NOMO-1 treated with DMSO at 0.1 percent for 48 hours (cell line): ENCODE data around the gene UBE2H.
A peak's percentile ranks its signal among the peaks of the same experiment; 100 is the strongest.

Experiments
- DNase-seq: peaks from one replicate; lab custom pipeline; 2025; ENCODE audit not compliant: unreplicated experiment; lab: John Stamatoyannopoulos, UW

Gene UBE2H

GRCh38 chr7:129950933-129951225 is 1.9 kb downstream of the UBE2H start:
- no peak for DNase-seq

DNA sequence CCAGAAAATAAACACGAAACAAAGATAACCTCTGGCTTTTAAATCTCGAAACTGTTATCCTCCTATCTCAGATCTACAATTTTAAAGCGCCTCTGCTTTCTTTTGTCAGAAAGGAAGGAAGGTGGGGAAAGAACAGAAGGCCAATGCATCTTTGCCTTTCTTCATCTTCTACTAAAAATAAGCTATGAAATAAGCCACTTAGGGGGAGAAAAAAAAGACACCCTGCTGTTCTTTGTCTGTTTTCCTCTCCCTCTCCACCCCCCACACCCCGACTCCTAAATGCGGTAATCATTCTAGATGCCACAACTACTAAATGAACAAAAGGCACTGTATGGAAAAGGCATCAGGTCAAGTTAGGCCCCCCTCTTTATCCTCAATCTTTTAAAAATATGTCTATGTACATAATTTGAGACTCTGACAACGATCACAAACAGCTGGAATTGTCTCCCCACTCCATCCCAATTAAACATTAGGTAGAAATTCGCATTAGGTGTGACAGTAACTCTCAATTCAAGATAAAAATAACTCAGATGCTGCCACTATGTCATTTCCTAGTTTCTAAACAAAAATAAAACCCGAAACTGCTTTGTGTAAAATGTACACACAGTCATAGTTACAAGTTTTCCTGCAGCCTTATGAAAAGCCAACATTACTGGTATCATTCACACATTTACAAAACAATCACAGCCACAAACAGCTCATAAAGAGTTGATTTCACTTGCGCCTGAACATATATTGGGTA is 2.4 kb downstream of the UBE2H start:
- no peak for DNase-seq

DNA sequence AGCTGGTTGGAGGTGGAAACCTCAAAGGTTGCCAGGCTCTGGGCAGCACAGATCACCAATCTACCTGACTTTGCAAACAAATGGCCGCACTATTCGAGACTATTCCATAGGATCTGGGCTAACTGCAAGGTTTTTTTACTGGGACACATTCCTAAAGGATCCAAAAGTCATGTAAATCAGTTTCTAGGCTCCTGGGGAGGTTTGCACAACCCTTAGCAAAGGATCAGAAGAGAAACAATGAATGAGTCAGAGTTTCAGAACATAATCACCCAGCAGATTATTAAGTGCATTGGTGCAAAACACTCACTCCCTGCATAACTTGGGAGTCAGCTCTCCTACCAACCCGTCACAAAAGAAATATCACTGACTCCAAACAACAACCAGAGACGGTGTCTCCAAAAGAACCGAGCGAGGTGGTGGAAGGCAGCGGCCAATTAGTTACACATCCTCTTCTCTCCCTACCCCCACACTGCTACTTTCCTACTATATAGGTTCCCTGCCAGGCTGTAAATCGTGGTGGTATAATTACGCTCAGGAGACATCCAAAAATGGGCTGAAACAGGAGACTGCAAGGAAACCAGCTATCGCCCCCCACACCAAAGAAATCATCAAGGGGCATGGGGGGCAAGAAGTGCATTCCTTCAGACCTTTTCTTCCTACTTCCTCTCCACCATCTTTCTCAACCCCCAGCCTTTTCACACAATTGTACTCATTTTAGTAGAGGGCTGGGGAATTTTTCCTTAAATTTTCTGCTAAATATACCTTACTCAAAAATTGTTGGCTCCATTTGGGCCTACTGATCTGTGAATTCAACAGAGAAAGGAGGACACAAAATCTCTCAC is 3.2 kb downstream of the UBE2H start:
- DNase-seq, result no peak

- peak; percentile 44 for DNase-seq
Measured at GRCh38 chr7:129948877-129949291, 3.9 kb downstream of the UBE2H start.

- no peak for DNase-seq
Measured at GRCh38 chr7:129948338-129948737, 4.4 kb downstream of the UBE2H start.

DNA sequence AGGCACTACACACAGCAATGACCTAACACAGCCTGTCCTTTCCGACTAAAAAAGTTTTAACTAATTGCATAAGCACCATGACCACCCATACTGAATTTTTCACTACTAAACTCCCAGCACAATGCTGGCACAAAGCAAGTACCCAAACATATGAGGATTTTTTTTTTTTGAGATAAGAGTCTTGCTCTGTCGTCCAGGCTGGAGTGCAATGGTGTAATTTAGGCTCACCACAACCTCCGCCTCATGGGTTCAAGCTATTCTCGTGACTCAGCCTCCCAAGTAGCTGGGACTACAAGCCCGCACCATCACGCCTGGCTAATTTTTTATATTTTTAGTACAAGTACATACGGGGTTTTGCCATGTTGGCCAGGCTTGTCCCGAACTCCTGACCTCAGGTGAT is 5.1 kb downstream of the UBE2H start:
- no peak for DNase-seq

DNA sequence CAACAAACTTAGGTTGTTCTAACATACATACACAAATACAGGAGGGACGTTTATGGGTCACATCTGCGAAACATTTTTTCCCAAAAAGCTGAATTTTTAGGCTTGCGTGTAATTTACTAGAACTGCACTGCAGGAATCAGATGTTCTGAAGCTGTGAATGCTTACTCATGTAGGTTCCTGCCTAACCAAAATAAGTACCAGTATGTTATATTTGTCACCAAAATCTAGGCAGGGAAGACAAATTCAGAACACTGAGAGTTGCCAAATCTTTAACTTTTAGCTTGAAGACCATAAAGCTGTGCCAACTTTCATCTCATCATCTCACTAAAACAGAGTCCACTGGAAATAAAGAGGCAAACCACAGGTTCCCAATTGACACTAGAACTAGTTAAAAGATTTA is 5.7 kb downstream of the UBE2H start:
- no peak for DNase-seq

GRCh38 chr7:129946282-129946681 is 6.5 kb downstream of the UBE2H start:
- no peak for DNase-seq

DNA sequence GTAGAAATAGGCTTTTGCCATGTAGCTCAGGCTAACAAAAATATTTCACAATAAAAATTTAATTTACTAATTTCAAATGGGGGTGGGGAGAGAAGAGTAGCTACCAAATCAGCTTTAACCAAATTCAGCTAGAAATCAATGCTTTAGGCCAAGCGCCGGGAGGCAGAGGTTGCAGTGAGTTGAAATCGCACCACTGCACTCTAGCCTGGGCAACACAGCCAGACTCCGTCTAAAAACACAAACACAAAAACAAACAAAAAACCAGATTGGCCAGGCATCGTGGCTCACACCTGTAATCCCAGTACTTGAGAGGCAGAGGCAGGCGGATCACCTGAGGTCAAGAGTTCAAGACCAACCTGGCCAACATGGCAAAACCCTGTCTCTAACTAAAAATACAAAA is 9.4 kb downstream of the UBE2H start:
- DNase-seq, result no peak

- no peak for DNase-seq
Measured at GRCh38 chr7:129940329-129940728, 12.4 kb downstream of the UBE2H start.

GRCh38 chr7:129939881-129940280 is 12.9 kb downstream of the UBE2H start:
- no peak for DNase-seq

GRCh38 chr7:129933627-129934026 is 19.1 kb downstream of the UBE2H start:
- DNase-seq, result no peak

GRCh38 chr7:129926618-129927017 is 26.1 kb downstream of the UBE2H start:
- DNase-seq, result no peak

GRCh38 chr7:129925416-129926002 is 27.3 kb downstream of the UBE2H start:
- no peak for DNase-seq

DNA sequence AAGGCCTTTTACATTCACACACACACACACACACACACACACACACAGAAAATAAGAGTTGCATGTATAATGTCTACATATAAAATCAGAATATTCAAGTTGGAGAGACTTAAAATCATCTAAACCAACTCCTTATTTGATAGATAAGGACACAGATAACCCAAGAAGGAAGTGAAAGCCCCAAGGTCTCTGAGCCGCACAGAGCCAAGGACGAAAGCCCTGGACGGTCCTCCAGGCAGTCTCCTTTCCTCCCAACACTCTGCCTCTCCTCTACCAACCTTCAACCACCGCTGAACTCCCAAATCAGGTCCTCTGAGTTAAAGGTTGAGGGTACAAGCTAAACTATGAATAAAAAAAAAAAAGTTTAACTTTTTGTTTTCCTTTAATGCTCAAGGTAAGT is 28.2 kb downstream of the UBE2H start:
- no peak for DNase-seq

- DNase-seq, result no peak
Measured at GRCh38 chr7:129923709-129924108, 29.1 kb downstream of the UBE2H start.

DNA sequence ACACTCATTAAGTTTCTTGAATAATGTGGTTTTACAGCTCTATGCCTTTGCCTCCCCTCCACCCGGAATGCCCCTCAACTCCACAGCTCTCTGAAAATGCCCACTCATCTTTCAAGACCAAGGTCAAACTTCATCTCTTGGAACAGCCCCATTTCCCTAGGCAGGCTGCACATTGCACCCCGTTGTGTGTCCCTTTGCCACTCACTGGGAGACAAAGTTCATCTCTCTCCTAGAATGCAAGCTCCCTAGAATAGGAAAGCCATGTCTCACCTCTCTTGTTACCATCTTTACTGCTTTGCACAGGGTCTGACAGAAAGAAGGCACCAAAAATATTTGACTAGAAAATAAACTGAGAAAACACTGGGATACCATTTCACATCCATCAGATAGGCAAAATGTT is 33.3 kb downstream of the UBE2H start:
- no peak for DNase-seq

GRCh38 chr7:129918922-129919321 is 33.8 kb downstream of the UBE2H start:
- no peak for DNase-seq

- DNase-seq, result no peak
Measured at GRCh38 chr7:129917934-129918333, 34.8 kb downstream of the UBE2H start.

DNA sequence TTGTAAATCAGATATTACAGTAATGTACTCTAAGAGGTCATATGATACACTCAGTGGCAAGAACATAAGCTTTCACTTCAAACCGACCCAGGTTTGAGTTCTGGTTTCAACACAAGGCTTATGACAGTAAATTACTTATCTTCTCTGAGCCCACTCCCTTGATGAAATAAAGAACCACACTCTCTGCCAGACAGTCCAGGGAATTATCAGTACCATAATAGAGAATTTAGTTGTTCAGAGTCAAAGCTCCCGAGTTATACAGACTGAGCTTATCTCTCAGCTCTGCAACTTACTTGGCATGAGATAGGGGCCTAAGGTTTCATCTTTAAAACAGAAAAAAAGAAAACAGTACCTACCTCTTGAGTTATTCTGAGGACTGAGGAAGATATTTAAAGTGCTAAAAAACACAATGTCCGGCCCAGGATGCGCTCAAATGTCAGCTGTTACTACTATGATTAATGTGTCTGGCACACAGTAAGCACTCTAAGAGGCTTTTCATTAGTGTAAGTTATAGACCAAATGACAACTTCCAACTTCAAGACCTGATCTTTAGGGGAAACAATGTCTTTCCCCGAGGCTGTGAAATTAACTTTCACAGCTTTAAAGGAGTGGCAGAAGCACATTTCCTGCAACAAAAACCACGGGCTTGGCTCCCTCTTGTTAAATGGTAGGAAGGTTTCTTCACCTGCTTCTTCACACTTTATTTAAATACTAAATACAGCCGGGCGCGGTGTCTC is 38.1 kb downstream of the UBE2H start:
- no peak for DNase-seq

DNA sequence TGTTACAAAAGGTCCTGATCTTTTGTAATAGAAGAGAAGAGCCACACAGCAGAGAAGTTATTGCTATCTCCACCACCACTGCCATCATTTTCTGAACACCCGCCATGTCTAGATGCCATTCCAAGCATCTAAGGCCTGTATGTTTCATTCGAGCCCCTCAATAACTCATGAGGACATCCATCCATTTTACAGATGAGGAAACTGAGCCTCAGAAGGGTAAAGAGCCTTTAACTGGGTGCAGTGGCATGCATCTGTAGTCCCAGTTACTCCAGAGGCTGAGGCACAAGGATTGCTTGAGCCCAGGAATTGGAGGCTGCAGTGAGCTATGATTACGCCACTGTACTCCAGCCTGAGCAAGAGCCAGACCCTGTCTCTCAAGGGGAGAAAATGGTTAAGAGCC is 39.3 kb downstream of the UBE2H start:
- DNase-seq, result no peak

DNA sequence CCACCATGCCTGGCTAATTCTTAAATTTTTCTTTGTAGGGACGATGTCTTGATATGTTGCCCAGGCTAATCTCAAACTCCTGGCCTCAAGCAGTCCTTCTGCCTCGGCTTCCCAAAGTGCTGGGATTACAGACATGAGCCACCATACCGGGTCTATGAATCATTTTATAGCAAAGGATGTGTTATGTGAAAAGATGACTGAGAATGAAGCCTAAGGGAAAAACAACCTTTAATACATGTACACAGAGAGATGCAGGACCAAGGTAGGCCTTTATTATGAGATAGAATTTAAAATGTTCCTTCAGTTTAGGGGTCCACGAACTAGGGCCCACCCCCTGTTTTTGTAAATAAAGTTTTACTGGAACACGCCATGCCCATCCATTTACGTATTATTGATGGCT is 41.0 kb downstream of the UBE2H start:
- DNase-seq, result no peak
